ENCODE results near the gene ABCB6. TPM values are rescaled to one million over a fixed set of nuclear protein-coding genes. Genes with fewer than 3 reads are reported as not detected.

ABCB6 gene
- total RNA-seq, 1 donor from 2014 or later: 11.4 TPM

DNA sequence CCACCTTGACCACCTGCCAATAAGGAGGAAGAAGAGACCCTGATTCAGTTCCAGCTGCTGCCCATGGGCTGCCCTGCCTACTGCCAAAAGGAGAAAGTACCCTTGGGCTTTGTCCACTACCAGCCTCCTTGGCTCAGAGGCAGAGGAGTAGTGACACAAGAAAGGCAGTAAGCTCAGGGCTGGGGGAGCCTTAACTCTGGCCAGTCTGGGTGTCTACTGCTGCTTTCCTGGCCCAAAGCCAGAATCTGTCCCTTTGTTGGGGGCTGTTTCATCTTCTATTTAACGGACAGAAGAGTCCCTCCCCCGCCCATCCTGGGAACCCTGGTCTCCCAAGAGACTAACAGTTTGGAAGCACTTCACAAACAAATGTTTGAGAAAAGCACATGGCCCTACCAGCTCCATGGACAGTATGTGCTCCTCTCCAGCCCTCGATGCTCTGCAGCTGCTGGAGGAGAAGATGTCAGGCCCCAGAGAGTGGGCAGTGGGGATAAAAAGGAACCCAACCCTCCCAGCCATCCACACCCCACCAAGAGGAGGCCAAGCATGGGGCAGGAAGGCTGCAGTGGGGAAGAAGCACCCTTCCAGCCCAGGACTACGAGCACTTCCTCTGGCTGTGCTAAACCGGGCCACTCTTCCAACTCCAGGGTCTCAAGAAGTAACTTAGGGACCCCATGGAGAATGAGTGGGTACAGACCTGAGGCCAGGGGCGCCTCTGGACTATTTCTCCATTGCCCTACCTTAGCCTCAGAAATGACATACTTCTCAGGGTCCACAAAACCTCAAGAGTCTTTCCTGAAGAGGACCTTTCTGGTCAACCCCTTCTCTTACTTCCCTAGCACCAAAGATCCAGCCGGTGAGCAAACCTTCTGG, 9.5 kb upstream of the ABCB6 start:
- peaks cover 34% of the 10 kb centered on the region for H3K36me3 Mint-ChIP-seq (ENCODE audit: low read depth, unreplicated experiment)
- H3K4me1 Mint-ChIP-seq (ENCODE audit: unreplicated experiment): peaks cover 22% of the 10 kb centered on the region
- peak overlapping the region; percentile 88 for H3K4me3 Mint-ChIP-seq (ENCODE audit: unreplicated experiment)
- peaks cover 5% of the 10 kb centered on the region for H3K27me3 Mint-ChIP-seq (ENCODE audit: unreplicated experiment)
- DNase-seq (ENCODE audit: low spot score): no peak
- no peak for TF ChIP-seq CTCF (IDR thresholded peaks at IDR 0.05; ENCODE audit: unreplicated experiment)
- peak overlapping the region; percentile 57 for H3K27ac Mint-ChIP-seq (ENCODE audit: unreplicated experiment)
- H3K9me3 Mint-ChIP-seq (ENCODE audit: unreplicated experiment): no peaks in the 10 kb centered on the region

DNA sequence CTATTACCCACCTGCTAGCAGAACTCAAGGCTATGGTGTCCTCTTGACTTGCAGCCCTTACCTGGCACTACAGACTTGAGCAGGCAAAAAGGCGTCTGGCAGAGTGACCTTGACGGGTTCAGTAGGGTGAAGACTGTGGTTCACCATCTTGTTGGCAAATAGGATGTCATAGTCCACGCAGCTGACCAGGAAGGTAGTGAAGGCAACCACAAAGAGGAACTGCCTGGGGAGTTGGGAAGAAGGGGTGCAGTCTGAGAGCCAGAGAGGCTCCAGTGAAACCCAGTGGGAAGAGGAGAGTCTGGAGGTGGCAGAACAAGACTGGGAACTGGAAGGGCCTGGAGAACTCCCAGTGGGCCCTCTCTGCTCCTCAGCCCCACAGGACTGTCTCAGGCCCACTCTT, 6.6 kb upstream of the ABCB6 start:
- Mint-ChIP-seq H3K4me3 (ENCODE audit: unreplicated experiment) (peak overlapping the region; percentile 47), H3K9me3 (ENCODE audit: unreplicated experiment) (no peaks in the 10 kb centered on the region), H3K36me3 (ENCODE audit: low read depth, unreplicated experiment) (peaks cover 41% of the 10 kb centered on the region), H3K4me1 (ENCODE audit: unreplicated experiment) (peaks cover 20% of the 10 kb centered on the region), H3K27me3 (ENCODE audit: unreplicated experiment) (peaks cover 8% of the 10 kb centered on the region), H3K27ac (ENCODE audit: unreplicated experiment) (no peak overlapping the region)
- no peak for DNase-seq (ENCODE audit: low spot score)
- TF ChIP-seq CTCF (IDR thresholded peaks at IDR 0.05; ENCODE audit: unreplicated experiment): no peak

DNA sequence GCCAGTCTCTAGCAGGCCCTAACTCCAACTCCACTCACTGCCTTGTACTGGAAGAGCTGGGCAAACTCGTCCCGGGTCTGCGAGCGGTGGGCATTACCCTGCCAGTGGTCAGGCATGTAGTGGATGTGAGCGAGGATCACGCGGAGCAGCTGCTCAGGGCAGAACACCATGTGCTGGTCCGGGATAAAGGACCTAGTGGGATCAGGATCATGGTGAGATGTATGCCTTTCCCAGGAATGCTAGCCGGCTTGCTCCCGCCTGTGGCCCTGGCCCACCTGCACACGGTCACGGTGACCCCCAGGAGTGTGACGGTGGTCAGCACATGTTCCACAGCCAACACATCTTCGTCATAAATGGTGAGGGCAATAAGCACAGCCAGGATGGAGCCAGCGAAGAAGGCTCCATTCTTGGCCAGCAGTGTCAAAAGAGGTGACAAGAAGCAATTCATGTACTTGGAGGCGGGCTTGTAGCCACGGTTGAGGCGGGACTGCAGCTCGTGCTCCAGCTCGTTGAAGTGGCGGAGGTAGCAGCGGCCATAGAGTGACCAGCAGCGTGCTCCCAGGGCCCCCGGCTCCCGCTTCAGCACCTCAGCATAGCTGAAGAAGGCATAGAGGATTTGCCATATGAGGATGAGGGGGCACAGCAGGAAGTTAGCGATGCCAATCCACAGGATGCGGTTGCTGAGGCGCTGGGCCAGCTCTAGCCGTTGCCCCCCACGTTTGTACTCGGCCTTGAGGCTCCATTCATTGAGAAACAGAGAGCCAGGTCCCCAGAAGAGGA, 5.3 kb upstream of the ABCB6 start:
- H3K36me3 Mint-ChIP-seq (ENCODE audit: low read depth, unreplicated experiment): peaks cover 41% of the 10 kb centered on the region
- no peak overlapping the region for H3K4me3 Mint-ChIP-seq (ENCODE audit: unreplicated experiment)
- peaks cover 20% of the 10 kb centered on the region for H3K4me1 Mint-ChIP-seq (ENCODE audit: unreplicated experiment)
- peaks cover 4% of the 10 kb centered on the region for H3K27me3 Mint-ChIP-seq (ENCODE audit: unreplicated experiment)
- no peaks in the 10 kb centered on the region for H3K9me3 Mint-ChIP-seq (ENCODE audit: unreplicated experiment)
- no peak for TF ChIP-seq CTCF (IDR thresholded peaks at IDR 0.05; ENCODE audit: unreplicated experiment)
- H3K27ac Mint-ChIP-seq (ENCODE audit: unreplicated experiment): no peak overlapping the region
- no peak for DNase-seq (ENCODE audit: low spot score)

DNA sequence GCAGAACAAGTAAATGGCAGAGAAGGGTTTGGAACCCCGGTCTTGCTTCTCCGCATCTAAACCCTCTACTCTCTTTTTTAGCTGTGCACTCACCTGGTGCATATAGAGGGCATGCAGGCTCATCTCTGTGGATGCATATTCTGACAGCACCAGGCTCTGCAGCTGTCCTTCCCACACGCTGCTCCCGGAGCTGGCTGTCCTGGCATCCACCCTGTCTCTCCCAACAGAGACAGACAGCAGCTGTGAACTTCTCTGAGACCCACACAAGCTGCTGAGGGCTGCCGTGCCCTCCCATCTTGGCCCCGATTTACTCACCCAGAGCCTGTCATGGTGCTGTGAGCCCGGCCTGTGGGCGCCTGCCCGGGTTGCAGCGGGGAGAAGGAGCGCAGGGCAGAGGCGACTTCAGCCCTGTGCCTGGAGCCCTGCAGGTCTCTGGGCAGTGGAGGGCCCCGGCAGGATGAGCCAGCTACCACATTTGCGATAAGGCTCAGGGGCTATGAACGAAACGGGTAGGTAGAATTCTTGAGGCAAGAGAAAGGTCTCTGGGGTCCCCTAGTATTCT, 3.3 kb upstream of the ABCB6 start:
- H3K36me3 Mint-ChIP-seq (ENCODE audit: low read depth, unreplicated experiment): peaks cover 41% of the 10 kb centered on the region
- peaks cover 7% of the 10 kb centered on the region for H3K27me3 Mint-ChIP-seq (ENCODE audit: unreplicated experiment)
- no peaks in the 10 kb centered on the region for H3K9me3 Mint-ChIP-seq (ENCODE audit: unreplicated experiment)
- peak overlapping the region; percentile 81 for H3K4me3 Mint-ChIP-seq (ENCODE audit: unreplicated experiment)
- peaks cover 14% of the 10 kb centered on the region for H3K4me1 Mint-ChIP-seq (ENCODE audit: unreplicated experiment)
- no peak for TF ChIP-seq CTCF (IDR thresholded peaks at IDR 0.05; ENCODE audit: unreplicated experiment)
- H3K27ac Mint-ChIP-seq (ENCODE audit: unreplicated experiment): no peak overlapping the region
- no peak for DNase-seq (ENCODE audit: low spot score)
